GM06990 (cell line): ENCODE results near the gene TULP4.

Experiments used
- DNase-seq: peaks from one replicate; pipeline ENCODE4 v3.0.0-alpha.2; 2011; ENCODE audit not compliant: insufficient read length; ENCODE audit errors: extremely low read depth
- H3K27me3 ChIP-seq: replicated peaks from 2 replicates; pipeline ENCODE4 v1.6.0; 2011; ENCODE audit warnings: low read length; ENCODE audit not compliant: control insufficient read depth, insufficient read depth
- H3K36me3 ChIP-seq: 2 replicates; pipeline ENCODE4 v1.5.1; 2011; ENCODE audit warnings: low read length; ENCODE audit not compliant: control insufficient read depth, insufficient read depth
- H3K4me3 ChIP-seq: replicated peaks from 2 replicates; pipeline ENCODE4 v1.5.1; 2011; ENCODE audit warnings: low read depth, mild to moderate bottlenecking, control low read depth, low read length
- TF ChIP-seq, protein P1 (sequence below): IDR thresholded peaks from 2 replicates; pipeline ENCODE4 v1.5.1; 2011; ENCODE audit warnings: low read length, control low read depth, mild to moderate bottlenecking, inconsistent platforms; ENCODE audit not compliant: insufficient read depth, poor library complexity, severe bottlenecking

TULP4 gene

DNA sequence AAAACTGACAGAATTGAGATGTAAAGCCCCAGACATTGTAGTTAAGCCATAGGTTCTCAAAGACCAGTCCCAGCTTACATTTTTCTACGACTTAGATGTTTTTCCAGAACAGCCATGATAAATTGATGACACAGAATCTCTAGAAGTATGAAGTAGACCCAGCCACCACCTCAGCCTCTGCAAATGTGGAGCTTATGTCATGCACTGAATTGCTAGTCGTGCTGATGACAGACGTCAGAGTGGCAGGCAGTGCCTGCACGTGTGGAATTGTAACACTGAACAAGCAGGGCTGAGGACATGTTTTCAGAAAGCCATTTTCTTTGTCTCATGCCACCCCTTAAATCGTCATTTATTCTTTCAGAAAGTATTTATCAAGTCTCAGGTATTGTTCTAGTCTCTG is 175.2 kb downstream of the TULP4 start:
- H3K27me3 ChIP-seq = no peaks in the 10 kb centered on the region
- no peak overlapping the region for H3K4me3 ChIP-seq
- TF ChIP-seq, protein P1, sequence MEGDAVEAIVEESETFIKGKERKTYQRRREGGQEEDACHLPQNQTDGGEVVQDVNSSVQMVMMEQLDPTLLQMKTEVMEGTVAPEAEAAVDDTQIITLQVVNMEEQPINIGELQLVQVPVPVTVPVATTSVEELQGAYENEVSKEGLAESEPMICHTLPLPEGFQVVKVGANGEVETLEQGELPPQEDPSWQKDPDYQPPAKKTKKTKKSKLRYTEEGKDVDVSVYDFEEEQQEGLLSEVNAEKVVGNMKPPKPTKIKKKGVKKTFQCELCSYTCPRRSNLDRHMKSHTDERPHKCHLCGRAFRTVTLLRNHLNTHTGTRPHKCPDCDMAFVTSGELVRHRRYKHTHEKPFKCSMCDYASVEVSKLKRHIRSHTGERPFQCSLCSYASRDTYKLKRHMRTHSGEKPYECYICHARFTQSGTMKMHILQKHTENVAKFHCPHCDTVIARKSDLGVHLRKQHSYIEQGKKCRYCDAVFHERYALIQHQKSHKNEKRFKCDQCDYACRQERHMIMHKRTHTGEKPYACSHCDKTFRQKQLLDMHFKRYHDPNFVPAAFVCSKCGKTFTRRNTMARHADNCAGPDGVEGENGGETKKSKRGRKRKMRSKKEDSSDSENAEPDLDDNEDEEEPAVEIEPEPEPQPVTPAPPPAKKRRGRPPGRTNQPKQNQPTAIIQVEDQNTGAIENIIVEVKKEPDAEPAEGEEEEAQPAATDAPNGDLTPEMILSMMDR = no peak
- no peak for DNase-seq
- peaks cover 3% of the 10 kb centered on the region for H3K36me3 ChIP-seq

DNA sequence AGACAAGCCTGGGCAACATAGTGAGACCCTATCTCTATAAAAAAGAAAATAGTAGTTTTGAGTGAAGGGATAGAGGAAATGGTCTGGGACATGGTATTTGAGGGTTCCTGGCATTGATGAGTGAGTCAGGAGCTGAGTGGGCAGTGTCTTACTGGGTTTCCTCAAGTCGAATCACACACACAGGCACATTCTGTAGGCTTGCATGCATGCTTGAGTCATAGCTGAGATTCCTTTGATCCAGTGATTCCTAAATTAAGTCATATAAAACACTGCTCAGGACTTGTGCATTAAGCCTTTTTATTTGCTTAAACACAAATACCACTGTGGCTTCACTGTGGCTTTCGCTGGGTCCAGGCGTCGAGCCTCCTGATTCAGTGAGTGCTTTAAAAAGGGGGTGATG is 175.8 kb downstream of the TULP4 start:
- TF ChIP-seq, protein P1 = no peak
- Histone ChIP-seq H3K4me3 (no peak overlapping the region), H3K27me3 (no peaks in the 10 kb centered on the region), H3K36me3 (peaks cover 3% of the 10 kb centered on the region)
- DNase-seq = no peak

DNA sequence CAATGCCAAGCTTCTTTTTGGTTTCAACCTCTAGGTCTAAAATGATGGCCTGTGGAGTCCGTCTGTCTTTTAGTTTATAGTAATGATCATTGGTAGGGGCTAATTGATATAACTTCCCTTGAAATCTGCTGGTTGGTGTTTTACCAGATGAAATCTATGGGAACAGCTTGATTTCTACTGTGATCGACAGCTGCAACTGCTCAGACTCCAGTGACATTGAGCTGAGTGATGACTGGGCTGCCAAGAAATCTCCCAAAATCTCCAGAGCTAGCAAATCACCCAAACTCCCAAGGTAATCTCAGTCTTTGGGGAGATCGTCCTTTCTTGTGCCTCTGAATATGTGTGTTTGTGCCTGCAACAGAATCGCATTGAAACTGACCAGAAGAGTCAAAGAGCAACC is 177.2 kb downstream of the TULP4 start:
- Histone ChIP-seq H3K4me3 (no peak overlapping the region), H3K36me3 (peaks cover 11% of the 10 kb centered on the region), H3K27me3 (no peaks in the 10 kb centered on the region)
- TF ChIP-seq, protein P1 = no peak
- no peak for DNase-seq

DNA sequence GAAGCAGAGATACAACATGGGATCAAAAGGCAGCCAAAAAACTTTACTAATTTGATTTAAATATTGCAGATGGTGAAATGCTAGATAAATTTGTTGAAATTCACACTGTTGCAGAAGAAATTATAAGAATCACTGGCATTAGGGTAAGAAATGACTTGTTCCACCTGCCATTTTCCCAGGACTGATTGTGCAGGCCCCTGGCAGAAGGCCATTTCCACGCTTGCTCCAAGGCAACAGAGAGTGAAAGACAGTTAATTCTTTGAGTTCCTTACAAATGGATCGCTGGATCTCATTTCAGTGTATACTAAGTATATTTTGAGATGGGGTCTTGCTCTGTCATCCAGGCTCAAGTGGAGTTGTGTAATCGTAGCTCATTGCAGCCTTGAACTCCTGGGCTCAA is 180.6 kb downstream of the TULP4 start:
- TF ChIP-seq, protein P1 = no peak
- Histone ChIP-seq H3K27me3 (no peaks in the 10 kb centered on the region), H3K4me3 (no peak overlapping the region), H3K36me3 (peaks cover 9% of the 10 kb centered on the region)
- no peak for DNase-seq

DNA sequence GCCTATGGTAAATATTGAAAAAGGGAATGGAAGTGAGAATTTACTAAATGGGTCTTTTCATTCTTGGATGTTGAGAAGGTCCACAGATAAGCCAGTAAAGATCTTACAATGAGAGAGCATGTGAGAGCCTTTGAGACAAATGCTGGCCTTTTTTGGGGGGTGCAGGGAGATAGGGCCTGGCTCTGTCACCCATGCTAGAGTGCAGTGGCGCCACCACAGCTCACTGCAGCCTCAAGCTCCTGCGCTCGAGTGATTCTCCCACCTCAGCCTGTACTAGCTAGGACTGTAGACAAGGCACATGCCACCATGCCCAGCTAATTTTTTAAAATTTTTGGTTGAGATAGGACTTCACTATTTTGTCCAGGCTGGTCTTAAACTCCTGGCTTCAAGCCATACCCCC is 184.4 kb downstream of the TULP4 start:
- Histone ChIP-seq H3K27me3 (no peaks in the 10 kb centered on the region), H3K36me3 (peaks cover 24% of the 10 kb centered on the region), H3K4me3 (no peak overlapping the region)
- TF ChIP-seq, protein P1 = peak; percentile 19
- DNase-seq = no peak

DNA sequence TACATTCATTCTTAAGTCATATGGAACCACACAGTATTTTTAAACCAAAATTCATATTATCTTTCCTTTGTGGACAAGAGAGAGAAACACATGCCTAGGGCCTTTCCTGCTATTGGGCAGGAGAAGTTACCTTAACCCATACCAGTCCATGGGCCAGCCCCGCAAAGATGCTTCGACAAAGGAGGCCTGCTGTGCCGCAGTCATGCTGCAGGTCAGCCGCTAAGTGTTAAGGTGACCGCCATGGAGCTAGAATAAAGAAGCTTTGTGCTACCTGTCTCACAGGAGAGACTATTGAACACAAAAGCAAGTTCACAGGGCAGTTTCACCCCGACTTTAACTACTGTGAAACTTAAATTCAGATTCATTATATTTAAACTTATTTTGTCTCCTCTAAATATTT is 185.4 kb downstream of the TULP4 start:
- Histone ChIP-seq H3K36me3 (peaks cover 25% of the 10 kb centered on the region), H3K4me3 (no peak overlapping the region), H3K27me3 (no peaks in the 10 kb centered on the region)
- TF ChIP-seq, protein P1 = no peak
- no peak for DNase-seq
